WERI-Rb-1 (cell line): ENCODE data around the gene NUTM2A.
"Not testable (repeated sequence)": the region's sequence is repeated elsewhere in the genome, so short reads cannot be mapped to it uniquely, and the experiment has no call there.

Experiments used
- DNase-seq: peaks from one replicate; pipeline ENCODE4 v3.0.0-alpha.2; 2020
- H3K27ac ChIP-seq: fragments of 250-450 bp; sonication (Bioruptor Pico); 2 replicates; pipeline ENCODE4 v1.5.1; 2020; ENCODE audit warnings: mild to moderate bottlenecking, moderate library complexity
- H3K27me3 ChIP-seq: fragments of 250-450 bp; sonication (Bioruptor Pico); 2 replicates; pipeline ENCODE4 v1.5.1; 2021; ENCODE audit warnings: mild to moderate bottlenecking, low read depth, moderate library complexity; ENCODE audit not compliant: insufficient read depth, severe bottlenecking
- H3K36me3 ChIP-seq: fragments of 250-450 bp; sonication (Bioruptor Pico); 2 replicates; pipeline ENCODE4 v1.5.1; 2020; ENCODE audit warnings: mild to moderate bottlenecking, moderate library complexity
- H3K4me3 ChIP-seq: 2 replicates; pipeline ENCODE4 v1.5.1; 2011; ENCODE audit warnings: low read depth, mild to moderate bottlenecking, control low read depth, low read length
- H3K9me3 ChIP-seq: fragments of 250-450 bp; sonication (Bioruptor Pico); 2 replicates; pipeline ENCODE4 v1.5.1; 2021; ENCODE audit warnings: mild to moderate bottlenecking, moderate library complexity; ENCODE audit not compliant: severe bottlenecking

The NUTM2A gene

DNA sequence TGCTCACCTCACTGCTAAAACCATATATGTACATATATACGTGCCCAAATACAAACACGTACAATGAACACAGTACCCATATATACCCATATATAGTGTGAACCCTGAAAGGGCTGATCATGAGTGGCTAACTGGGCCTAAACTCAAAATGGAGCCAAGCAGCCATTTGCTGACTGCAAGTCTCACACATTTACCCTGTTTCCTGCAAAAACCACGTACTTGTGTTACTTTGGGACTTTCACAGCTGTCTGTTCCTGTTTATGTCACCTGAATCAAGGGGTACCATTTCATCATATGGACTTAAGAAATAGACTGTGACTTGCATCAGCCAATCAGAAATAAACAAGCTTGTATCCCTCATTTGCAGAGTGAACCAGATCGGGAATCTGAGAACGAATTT, 5.9 kb upstream of the NUTM2A start:
- H3K27me3 ChIP-seq, H3K4me3 ChIP-seq, H3K9me3 ChIP-seq, DNase-seq, H3K36me3 ChIP-seq, H3K27ac ChIP-seq: not testable (repeated sequence)

DNA sequence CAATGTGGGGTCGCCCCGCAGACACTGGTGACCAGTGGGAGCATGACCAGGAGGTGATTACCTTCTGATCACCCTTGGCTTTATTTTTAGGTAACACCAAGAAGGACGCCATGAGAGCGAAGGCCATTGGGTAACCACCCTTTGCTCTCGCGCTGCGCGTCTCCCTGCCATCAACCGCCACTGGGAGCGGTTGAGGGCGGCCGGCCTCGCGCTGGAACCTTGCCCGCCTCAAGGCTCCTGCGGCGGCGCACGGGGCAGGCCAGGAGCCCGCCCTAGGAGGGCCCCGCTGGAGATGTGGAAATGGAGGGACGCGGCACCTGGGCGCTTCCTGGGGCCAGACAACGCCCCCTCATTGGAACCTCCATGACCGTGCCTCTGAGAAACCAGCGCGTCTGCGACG, 2.5 kb upstream of the NUTM2A start:
- DNase-seq, H3K27ac ChIP-seq, H3K36me3 ChIP-seq, H3K4me3 ChIP-seq, H3K27me3 ChIP-seq, H3K9me3 ChIP-seq: not testable (repeated sequence)

DNA sequence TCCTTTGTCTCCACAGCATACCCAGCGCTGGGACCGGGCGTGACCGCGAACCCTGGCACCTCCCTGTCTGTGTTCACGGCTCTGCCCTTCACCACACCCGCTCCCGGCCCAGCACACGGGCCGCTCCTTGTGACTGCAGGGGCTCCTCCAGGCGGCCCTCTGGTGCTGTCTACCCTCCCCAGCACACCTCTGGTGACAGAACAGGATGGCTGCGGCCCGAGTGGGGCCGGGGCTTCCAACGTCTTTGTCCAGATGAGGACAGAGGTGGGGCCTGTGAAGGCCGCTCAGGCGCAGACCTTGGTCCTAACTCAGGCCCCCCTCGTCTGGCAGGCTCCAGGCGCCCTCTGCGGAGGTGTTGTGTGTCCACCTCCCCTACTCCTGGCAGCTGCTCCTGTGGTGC, 3.0 kb downstream of the NUTM2A start:
- DNase-seq, H3K36me3 ChIP-seq, H3K4me3 ChIP-seq, H3K27ac ChIP-seq, H3K9me3 ChIP-seq, H3K27me3 ChIP-seq: not testable (repeated sequence)

DNA sequence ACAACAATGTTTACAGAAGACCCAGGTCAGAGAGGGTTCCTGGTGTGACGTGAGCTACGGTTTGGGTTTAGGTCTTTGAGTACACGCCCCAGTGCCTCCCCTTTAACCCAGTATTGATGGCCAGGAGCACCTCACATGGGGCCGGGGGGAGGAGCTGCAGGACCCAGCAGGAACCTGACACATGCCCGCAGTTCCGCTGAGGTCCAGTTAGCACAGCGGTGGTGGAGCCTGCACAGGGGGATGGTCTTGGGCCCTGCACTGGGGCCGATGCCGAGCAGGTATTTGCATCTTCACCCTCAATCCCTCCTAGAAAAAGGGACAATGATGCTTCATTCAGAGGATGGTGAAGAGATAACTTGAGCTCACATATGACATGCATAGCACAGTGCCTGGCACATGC, 4.0 kb downstream of the NUTM2A start:
- not testable (repeated sequence) for H3K36me3 ChIP-seq, H3K27ac ChIP-seq, H3K4me3 ChIP-seq, H3K27me3 ChIP-seq, H3K9me3 ChIP-seq, DNase-seq

DNA sequence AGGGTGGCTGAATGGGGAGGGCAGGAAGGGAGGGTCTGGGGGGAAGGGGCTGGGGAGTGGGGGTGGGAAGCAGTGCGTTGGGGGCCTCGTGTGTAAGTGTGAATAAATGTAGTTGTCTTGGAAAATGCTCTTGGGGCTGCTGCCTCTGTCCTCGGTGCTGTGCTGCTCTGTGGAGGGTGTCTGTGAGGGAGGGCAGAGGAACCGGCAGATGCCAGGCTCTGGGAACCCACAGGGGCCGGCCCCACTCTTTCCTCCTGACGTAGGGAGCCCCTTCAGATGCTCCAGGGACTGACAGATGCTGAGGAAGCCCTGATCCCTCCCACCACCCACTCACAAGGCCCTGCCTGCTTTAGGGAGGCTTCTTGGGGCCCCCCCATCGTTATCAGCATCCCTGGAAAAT, 9.6 kb downstream of the NUTM2A start:
- H3K9me3 ChIP-seq, H3K27me3 ChIP-seq, H3K36me3 ChIP-seq, H3K4me3 ChIP-seq, DNase-seq, H3K27ac ChIP-seq: not testable (repeated sequence)

DNA sequence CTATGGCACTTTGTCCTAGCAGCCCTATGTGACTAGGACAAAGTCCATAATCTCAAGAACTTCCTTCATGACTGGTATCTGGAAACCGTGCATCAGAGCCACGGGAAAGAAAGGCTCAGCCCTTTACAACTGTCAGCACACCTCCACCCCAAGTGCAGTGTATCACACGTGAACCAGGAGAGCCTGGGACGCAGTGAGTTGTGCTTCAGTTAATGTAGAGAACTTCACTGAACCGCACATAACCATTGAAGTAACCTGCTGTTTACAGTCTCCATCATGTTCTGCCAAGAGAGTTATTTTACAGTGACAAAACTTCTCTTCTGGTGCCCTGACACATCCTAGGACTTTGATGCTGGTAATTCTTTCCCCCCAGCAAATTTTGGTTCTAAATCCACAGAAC, 12.0 kb downstream of the NUTM2A start:
- not testable (repeated sequence) for H3K9me3 ChIP-seq, H3K36me3 ChIP-seq, H3K27me3 ChIP-seq, H3K4me3 ChIP-seq, H3K27ac ChIP-seq, DNase-seq

DNA sequence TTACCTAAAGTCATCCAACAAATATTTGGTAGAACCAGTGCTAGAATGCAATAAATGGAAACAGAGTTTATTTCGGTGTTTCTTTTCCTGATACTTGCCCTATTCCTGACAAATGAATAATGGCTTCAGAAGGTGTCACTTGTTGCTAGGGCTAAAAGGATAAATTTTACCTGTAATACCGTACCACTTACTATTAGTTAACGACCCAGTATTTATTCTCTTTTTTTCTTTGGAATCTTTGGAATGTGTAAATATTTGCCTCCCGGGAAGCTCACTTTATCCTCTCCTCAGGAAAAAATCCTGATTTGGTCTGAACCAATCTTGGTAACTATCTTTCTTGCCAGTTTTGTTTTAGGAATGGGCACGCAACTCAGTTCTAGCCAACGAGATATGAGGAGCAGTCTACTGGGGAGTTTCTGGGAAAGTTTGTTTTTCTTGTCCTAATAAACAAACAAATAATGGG, 14.1 kb downstream of the NUTM2A start:
- H3K27ac ChIP-seq, H3K36me3 ChIP-seq, DNase-seq, H3K27me3 ChIP-seq, H3K9me3 ChIP-seq, H3K4me3 ChIP-seq: not testable (repeated sequence)

DNA sequence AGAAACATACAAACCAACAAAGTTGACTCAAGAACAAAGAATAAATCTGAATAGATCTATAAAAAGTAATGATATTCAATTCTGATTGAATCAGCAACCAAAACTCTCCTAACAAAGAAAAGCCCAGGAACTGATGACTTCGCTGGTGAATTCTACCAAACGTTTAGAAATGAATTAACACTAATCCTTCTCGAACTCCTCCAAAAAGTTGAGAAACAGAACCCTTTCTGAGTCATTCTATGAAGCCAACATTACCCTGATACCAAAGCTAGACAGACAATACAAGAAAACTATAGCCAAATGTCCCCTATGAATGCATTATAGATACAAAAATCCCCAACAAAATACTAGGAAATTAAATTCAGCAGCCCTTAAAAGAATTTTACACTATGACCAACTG, 16.9 kb downstream of the NUTM2A start:
- H3K9me3 ChIP-seq, H3K27me3 ChIP-seq, H3K36me3 ChIP-seq, H3K4me3 ChIP-seq, DNase-seq, H3K27ac ChIP-seq: not testable (repeated sequence)

DNA sequence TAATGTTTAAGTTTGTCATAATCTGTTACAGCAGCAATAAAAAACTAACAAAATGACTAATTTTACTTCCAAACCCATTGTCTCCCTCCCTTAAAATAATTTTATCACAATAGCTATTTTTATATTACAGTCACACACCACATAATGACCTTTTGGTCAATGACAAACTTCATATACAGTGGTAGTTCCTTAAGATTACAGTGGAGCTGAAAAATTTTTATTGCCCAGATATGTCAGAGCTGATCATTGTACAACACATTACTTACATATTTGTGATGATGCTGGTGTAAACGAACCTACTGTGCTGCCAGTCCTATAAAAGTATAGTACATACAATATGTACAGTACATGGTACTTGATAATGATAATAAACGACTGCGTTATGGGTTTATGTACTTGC, 22.1 kb downstream of the NUTM2A start:
- H3K9me3 ChIP-seq, H3K36me3 ChIP-seq, H3K27me3 ChIP-seq, H3K27ac ChIP-seq, H3K4me3 ChIP-seq, DNase-seq: not testable (repeated sequence)

DNA sequence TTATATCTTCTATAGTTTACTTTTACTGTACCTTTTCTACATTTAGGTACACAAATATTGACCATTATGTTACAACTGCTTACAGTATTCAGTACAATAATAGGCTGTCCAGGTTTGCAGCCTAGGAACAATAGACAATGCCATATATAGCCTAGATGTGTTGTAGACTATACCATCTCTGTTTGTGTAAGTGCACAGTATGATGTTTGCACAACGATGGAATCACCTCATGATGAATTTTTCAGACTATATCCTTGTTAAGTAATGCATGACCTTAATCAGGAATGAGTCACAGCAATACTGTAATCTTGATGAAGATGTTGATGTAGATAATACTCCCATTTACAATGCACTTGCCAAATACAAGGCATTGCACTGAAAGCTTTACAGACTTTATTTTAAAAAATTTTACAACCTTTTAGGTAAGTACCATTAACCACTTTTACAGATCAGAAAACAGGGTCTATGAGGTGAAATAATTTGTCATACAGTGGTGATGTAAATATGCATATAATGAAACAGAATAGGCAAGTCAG, 23.6 kb downstream of the NUTM2A start:
- not testable (repeated sequence) for H3K9me3 ChIP-seq, DNase-seq, H3K27ac ChIP-seq, H3K36me3 ChIP-seq, H3K27me3 ChIP-seq, H3K4me3 ChIP-seq

DNA sequence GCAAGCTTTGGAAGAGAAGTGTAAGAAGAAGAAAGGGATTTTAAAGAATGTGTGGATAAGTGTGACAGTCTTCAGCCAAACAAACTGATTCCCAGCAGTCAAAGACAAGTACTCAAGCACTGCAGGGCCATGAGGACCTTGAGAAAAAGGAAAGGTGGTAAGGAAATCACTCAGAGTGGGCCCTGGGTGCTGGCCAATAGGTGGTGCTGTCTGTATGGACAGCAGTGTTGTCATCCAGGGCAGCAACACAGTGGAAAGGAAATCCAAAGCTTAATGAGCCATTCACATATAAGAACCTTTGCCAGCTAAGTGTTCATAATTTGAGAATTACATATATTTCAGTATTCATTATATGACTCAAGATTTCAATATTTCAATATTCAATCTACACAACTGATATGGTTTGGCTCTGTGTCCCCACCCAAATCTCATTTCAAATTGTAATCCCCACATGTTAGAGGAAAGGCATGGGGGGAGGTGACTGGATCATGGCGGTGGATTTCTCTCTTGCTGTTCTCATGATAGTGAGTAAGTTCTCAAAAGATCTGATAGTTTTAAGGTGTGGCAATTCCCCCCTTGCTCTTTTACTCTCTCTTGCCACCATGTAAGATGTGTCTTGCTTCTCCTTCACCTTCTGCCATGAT, 55.6 kb downstream of the NUTM2A start:
- H3K36me3 ChIP-seq, H3K4me3 ChIP-seq, H3K27me3 ChIP-seq, H3K9me3 ChIP-seq, DNase-seq, H3K27ac ChIP-seq: not testable (repeated sequence)
